GM19455 (cell line): ENCODE measurements around the gene CUL4A.

ENCODE experiments used
- ATAC-seq: cut with Tn5 transposase; IDR thresholded peaks from one replicate; pipeline ENCODE4 v1.9.1; 2021; ENCODE audit not compliant: unreplicated experiment

The CUL4A gene

DNA sequence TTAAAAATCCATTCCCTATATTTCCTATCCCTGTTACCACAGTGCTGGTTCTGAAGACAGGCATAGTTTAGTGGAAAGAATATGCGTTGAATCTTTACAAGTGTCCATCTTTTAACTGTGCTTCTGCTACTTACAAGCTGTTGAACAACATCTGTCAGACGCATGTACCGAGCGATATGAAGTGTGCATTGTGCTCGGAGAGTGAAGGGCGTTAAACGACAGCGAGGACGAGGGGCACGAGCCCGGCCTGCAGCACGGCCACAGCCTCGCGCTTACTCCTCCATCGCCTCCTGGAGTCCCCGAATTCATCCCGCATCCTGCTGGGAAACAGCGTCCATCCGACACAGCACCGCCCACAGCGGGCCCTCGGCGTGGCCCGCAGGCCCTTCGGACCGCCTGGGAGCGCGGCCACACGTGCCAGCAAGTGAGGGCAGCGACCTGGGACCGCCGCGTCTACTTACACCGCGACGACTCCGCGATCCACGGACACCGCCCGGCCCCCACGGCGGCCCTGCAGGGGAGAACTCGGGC is 1.5 kb upstream of the CUL4A start:
- ATAC-seq: peak; percentile 5

DNA sequence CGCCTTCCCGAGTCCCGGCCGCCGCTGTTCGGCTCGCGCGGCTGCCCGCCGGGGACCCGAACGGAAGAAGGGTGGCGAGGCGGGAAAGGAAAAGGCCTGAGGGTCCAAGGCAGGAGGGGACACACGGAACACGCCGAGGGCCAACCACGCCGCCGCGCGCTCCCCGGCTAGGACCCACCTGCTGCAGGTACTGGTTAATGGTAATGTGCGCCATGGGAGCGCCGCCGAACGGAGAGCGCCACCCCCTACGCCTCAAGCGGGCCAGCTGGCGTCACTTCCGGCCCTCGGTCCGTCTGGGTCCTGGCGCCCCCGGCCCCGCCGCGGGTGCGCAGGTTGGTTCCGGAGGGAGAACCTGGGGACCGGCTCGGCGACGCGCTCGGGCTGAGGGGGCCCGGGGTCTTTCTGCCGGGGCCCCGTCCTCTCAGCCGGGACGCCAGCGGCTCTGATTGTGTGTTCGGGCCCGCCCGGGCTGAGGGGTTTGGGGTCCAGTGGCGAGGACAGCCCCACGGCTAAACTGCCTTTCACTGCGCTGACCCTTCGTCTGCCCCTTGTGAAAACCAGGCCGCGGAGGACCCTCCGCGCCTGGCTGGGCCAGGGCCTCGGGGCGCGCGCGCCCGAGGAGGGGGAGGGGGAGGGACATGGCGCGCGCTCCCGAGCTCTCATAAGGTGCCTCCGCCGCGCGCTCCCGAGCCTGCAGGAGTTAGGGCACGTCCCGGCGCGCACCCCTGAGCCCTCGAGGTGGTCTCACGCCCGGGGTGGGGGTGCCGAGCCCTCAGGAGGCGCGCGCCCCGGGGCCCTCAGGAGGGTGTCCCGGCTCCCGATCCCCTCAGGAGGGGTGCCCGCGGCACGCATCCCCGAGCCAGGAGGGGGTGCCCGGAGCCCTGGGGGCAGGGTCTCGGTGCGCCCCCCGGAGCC is 735 bp upstream of the CUL4A start, which contains the start of gene PCID2:
Gene PCID2 (minus strand): TSS at position 249 of the 915 bp plus-strand sequence. CDS start 35 bp downstream, at position 214.
- ATAC-seq: peak; percentile 64

- peak; percentile 37 for ATAC-seq
Measured at GRCh38 chr13:113209759-113210421, 477 bp downstream of the CUL4A start.

GRCh38 chr13:113210833-113211232 is 1.4 kb downstream of the CUL4A start:
- ATAC-seq: no peak

DNA sequence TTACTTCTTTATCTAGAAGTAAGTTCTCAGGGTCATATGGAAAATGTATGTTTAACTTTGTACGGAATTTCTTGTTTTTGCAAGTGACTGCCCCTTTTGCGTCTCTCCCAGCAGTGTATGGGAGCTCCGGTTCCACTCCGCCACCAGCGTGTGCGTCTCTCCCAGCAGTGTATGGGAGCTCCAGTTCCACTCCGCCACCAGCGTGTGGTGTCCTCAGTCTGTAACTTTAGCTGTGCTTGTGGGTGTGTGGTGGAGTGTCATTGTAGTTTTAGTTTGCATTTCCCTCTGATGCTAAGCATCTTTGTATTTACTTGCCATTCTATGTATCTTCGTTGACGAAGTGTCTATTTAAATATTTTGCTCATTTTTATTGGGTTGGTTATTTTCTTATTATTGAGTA is 2.4 kb downstream of the CUL4A start:
- ATAC-seq: no peak

- no peak for ATAC-seq
Measured at GRCh38 chr13:113216254-113217048, 7.0 kb downstream of the CUL4A start.

DNA sequence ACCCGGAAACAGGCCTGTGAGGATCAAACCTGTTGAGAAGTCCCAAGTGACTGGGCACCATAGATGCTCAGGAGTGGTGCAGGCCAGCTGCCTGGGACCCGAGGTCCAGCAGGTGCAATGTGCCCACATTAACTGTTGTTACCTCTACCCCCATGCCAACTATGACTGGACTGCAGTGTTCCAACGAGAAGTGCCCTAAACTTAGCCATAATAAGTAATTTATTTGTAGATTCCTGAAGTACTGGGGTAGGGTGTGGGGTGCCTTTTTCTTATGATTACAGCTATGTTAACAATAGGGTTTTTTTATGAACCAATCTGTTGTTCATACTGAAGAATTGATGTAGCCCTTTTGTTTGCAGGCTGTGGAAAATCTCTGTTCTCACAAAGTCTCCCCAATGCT is 9.2 kb downstream of the CUL4A start:
- ATAC-seq: no peak

- no peak for ATAC-seq
Measured at GRCh38 chr13:113219256-113219940, 10.0 kb downstream of the CUL4A start.

GRCh38 chr13:113220141-113220598 is 10.8 kb downstream of the CUL4A start:
- no peak for ATAC-seq

DNA sequence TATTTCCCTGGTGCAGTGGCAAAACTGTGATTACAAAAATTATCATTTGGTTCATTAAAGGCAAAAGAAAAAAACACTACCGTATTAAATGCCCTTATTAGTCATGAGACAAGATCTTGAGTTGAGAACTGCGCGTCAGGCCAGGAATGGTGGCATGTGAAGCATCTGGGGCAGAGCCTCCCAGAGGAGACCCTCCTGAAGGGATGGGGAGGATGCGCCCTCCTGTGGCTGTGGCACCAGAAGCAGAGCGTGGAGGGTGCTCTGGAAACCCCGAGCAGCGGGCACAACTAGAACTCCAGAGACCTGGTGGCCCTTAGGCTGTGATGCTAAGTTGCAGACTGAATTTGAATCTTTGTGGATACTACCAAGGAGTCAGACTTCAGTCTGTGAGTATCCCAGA is 11.5 kb downstream of the CUL4A start:
- ATAC-seq: no peak

- no peak for ATAC-seq
Measured at GRCh38 chr13:113223070-113223469, 13.7 kb downstream of the CUL4A start.

- no peak for ATAC-seq
Measured at GRCh38 chr13:113224486-113224885, 15.1 kb downstream of the CUL4A start.

DNA sequence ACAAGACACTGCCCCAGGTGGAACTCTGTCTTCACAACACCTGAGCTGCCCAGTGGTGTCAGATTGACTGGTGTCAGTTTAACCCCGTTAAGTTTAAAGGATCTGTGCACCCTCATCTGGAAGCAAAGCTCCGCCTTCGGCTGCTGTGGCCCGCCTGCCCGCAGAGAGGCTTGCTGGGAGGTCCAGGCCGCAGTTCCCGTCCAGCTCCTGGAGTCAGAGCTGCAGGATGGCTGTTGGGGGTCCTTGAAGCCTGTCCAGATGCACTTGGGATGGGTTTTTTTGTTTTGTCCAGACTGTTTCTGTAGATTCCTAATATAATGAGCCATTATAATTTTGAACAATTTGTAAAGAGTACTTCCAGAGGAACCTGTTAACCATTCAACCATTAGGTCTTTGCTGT is 16.1 kb downstream of the CUL4A start:
- ATAC-seq: no peak

DNA sequence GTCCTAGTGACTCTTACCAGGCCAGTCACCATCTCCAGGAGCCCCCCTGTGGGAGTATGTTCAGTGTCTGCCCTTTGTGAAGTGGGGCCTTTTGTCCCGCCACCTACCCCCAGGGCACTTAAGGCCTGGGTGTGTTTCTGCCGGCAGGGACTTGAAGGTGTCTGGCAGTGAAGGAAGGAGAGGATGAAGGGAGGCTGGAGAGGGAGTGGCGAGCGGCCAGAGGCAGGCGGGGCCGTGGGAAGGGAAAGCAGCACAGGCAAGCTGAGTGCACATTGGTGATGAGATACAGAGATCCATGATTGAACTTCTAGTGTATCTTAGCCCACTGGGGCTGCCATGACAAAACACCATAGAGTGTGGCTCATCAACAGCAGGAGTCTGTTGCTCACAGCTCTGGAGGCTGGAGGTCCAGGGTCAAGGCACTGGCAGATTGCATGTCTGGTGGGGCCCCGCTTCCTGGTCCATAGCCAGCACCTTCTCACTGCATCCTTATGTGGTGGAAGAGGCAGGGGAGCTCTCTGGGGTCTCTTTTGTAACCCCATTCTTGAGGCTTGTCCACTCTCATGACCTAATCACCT is 17.5 kb downstream of the CUL4A start:
- ATAC-seq: no peak

- ATAC-seq: no peak
Measured at GRCh38 chr13:113229161-113229560, 19.7 kb downstream of the CUL4A start.

DNA sequence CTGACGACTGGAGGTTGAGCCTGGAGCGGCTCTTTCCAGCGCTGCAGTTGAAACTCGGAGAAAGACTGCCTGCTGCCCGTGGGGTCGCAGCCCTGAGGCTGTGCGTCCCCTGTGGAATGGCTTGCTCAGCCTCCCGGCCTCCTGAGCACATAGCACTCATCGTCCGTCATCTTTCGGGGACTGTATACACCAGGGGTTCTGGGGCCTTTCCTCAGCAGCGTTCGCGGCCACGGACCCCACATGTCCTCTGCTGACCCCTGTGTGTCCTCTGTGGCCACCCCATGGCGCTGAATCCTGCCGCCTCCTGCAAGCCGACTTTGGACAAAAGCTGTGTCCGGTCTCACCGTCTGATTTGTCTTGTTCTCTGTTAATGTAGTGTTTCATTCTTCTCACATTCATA is 20.4 kb downstream of the CUL4A start:
- no peak for ATAC-seq

- no peak for ATAC-seq
Measured at GRCh38 chr13:113231306-113232207, 22.1 kb downstream of the CUL4A start.

DNA sequence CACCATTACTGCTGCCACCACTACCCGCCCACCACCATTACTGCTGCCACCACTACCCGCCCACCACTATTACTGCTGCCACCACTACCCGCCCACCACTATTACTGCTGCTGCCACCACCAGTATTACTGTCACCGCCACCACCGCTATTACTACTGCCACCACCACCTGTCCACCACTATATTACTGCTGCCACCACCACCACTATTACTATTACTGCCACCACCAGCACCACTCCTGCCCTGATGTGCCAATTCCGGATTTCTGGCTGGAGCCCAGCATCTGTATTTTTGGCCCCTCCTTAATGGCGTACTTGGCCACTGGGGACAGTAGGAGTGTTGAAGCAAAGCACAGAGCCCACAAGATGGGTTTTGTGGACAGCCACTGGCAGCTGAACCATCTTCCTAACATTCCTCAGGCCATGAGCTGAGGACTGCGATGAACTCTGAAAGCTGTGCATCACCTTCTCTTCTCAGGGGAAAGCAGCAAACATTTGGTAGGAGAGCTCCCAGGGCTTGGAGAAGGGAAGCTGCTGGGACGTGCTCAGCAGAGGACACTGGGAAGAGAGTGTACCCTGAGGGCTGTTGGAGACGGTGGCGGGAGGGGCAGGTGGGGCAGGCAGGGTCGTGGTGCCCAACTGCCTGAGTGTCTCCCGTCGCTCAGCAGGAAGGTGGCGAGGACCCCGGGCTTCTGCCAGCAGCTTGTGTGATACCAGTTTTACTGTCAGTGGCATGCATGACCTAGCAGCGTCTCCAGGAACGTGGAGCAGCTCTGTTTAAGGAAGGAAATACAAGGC is 23.0 kb downstream of the CUL4A start:
- ATAC-seq: no peak
